OCI-M2 (cell line): ENCODE data around the gene MS4A10.
A peak's percentile ranks its signal among the peaks of the same experiment; 100 is the strongest.
"Not testable (repeated sequence)": the region's sequence is repeated elsewhere in the genome, so short reads cannot be mapped to it uniquely, and the experiment has no call there.

Experiments
- DNase-seq: peaks from one replicate; lab custom pipeline; 2025; ENCODE audit not compliant: unreplicated experiment; lab: John Stamatoyannopoulos, UW

MS4A10 gene

DNA sequence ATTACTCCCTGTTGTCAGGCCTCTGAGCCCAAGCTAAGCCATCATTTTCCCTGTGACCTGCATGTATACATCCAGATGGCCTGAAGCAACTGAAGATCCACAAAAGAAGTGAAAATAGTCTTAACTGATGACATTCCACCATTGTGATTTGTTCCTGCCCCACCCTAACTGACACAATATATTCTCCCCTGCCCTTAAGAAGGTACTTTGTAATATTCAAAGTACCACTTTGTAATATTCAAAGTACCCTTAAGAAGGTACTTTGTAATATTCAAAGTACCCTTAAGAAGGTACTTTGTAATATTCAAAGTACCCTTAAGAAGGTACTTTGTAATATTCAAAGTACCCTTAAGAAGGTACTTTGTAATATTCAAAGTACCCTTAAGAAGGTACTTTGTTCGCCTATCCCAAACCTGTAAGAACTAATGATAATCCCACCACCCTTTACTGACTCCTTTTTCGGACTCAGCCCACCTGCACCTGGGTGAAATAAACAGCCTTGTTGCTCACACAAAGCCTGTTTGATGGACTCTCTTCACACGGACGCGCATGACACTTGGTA is 38.7 kb downstream of the MS4A10 start:
- DNase-seq, result not testable (repeated sequence)

GRCh38 chr11:60825118-60825517 is 40.0 kb downstream of the MS4A10 start:
- DNase-seq, result no peak

- DNase-seq, result no peak
Measured at GRCh38 chr11:60825790-60826189, 40.7 kb downstream of the MS4A10 start.

DNA sequence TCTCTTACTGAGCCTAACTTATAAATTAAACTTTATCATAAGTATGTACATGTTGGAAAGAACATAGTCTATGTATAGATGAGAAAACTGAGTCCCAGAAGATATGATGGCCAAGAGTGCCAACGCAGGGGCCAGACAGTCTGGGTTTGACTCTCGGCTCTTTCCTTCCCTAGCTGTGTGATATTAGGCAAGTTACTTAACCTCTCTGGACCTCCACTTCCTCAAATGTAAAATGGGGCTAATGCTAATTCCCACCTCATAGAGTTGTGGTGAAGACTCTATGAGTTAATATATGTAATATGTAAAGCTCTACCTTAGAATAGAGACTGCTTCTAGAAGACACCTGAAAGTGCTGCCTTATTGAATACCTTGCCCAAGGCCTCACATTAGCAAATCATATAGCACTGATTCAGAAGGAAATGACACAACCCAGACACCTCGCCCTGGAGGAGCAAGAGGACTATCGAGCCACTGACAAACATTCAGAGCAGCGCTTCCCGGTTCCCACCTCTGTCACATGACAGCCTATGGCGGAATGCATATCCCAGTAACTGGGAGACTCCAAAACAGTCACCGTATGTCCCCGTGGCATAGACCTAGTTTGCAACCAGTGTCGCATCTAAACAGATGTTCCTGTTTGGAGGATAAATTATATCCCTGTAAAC is 45.5 kb downstream of the MS4A10 start:
- DNase-seq, result no peak

GRCh38 chr11:60831143-60831500 is 46.0 kb downstream of the MS4A10 start:
- peak; percentile 42 for DNase-seq

- DNase-seq, result no peak
Measured at GRCh38 chr11:60831501-60832079, 46.5 kb downstream of the MS4A10 start.

- no peak for DNase-seq
Measured at GRCh38 chr11:60834742-60835533, 49.8 kb downstream of the MS4A10 start.

DNA sequence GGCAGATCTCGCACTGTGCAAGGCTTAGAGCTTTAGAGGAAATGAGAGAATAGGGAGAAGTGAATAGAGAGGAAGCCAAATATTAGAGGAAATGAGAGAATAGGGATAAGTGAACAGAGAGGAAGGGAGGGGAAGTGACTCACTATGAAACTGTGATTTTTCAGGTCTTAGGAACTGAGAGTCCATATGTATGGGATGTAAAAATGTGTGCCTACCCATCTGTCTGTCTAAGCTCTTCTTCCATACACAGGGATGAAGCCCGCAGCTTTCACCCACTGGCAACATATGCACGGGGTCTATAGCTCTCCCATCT is 50.4 kb downstream of the MS4A10 start:
- no peak for DNase-seq

DNA sequence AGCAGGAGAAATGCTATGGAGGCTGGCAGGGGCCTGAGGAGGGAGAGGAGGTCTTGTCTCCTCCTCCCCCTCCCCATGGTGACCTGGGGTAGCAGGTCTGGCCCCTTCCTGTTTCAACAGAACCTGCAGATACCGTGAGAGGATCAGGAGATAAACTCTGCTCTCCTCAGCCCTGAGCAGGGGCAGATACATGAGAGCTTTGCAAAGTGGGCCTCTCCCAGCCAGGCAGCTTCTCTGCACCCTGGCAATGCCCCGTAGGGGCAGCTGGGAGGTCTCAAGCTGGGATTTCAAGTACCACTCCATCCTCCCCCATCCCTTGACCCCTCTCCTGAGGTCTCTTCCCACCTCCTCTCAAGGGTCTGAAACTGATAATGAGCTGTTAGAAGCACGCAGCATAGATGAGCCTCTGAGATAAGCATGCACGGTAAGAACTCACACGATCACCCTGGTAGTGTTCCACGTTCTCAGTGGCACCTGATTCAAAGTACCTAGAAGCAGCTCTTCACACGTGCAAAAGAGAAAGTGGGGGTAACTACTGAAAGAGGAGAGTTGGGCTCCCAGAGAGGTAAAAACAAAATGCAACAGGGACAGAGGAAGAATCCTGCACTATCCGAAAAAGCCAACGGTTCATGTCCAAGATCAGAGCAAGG is 51.9 kb downstream of the MS4A10 start:
- no peak for DNase-seq

- no peak for DNase-seq
Measured at GRCh38 chr11:60838132-60838531, 53.0 kb downstream of the MS4A10 start.

DNA sequence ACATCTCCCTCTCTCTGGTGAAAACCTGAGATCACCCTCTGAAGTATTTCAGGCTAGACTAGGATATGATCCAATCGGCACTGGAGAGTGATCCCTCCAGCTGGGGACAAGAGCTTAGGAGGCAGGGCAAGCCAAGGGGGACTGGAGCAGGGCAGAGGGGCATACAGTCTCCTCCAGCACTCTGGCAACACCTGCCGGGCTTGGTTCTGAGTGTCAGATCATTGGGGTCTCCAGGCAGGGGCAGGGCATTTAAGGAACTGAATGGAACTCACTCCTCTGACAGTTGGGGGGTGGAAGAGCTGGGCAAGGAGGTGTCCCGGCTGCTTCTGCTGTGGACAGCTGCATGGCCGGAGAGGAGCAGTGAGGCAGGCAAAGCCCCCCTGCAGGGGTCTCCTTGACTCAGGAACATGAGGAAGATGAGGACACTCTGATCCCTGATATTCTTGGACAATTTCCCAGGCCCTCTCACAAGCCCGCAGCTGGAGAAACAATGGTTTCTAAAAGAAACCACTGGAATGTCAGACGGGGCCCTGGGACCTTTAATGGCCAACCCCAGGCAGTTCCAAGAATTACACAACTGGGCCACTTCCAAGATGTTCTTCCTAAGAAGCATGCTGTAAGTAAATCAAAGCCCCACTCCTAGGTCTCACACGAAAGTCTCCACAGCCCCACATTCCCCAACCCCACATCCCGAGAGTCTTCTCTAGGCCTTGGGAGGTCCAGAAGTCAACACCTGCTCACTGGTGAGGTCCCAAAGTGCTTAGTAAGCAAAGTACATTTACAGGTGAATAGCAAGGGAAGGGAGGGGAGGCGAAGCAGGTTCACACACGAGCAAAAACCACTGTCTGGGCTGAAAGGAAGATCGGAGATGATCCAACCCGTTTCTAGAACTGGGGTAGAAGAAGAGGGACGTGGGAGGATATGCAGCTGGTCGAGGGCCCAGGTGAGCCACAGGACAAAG is 55.6 kb downstream of the MS4A10 start:
- DNase-seq, result no peak

- DNase-seq, result peak; percentile 50
Measured at GRCh38 chr11:60841797-60842667, 56.9 kb downstream of the MS4A10 start, which contains the start of gene CCDC86. Gene CCDC86 (plus strand): TSS chr11:60842113. CDS start chr11:60842125, 12 bp downstream.

GRCh38 chr11:60842668-60843600 is 57.8 kb downstream of the MS4A10 start:
- no peak for DNase-seq

DNA sequence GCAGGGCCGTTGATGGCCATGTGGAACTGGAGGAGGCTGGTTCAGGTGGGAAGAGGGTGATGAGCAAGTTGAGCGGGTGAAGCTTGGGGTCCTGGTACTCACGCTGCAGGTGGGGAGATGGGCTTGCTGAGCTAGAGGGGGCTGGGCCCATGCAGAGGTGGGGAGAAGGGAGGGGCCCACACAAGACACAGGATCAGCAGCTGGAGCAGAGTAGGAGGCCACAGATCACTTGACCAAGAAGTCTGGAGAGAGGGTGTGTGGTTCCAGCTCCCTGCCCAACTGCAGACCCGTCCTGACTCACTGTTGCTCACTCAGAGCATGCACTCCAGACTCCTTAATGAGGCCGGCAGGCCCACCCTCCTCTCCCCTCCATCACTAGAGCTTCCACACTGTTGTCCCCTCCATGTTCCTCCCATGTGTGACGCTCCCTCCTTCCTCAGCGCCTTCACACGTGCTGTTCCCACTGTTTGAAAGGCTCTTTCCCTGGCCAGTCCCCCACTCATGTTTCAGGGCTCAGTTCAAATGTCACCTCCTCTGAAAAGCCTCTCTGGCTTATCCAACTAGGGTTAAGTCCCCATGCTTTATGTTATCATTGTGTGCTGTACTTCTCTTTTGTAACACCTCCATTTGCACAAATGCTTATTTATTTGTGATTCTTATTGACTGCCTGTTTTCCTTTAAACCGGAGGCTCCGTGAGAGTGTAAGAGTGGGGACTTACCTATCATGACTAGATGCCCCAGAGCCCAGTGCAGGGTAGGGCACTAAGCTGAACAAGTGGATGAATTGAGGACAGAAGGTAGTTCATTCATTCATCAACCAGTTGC is 59.1 kb downstream of the MS4A10 start:
- DNase-seq, result no peak

GRCh38 chr11:60844870-60845221 is 59.7 kb downstream of the MS4A10 start:
- no peak for DNase-seq

- DNase-seq, result no peak
Measured at GRCh38 chr11:60845338-60845737, 60.2 kb downstream of the MS4A10 start.

DNA sequence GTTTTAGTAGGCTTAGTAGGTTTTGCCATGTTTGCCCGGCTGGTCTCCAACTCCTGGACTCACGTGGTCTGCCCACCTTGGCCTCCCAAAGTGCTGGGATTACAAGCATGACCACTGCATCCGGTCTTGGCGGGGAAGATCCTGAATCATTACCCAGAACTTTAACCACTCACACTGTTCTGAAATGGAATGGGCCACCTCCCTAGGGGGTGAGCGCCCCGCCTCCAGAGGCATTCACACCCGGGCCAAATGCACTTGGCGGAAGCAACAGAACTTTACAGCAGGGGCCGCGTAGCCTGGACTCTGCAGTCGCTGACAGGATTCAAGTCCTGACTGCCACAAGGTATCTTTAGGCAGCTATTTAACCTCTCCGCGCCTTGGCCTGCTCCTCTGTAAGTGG is 62.1 kb downstream of the MS4A10 start:
- no peak for DNase-seq

DNA sequence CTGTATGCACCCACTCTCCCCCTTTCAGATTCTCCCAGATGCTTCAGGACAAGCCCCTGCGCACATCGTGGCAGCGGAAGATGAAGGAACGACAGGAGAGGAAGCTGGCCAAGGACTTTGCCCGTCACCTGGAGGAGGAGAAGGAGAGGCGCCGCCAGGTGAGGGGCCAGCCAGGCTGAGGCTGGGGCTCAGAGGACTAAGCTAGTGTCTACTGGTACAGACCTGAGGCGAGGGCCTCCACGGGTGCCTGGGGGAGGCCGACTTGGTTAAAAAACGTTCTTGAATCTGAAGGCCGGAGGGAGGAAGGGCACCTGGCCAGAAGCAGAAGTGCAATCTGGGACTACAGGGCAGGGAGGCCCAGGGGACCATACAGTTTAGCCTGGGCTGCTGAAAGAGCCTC is 62.8 kb downstream of the MS4A10 start:
- DNase-seq, result no peak
